Measurements from ENCODE around the gene SERPINB7.

Gene SERPINB7

GRCh38 chr18:63850020-63850419, 74.8 kb downstream of the SERPINB7 start:
- peak; percentile 45 for DNase-seq

- no peak for DNase-seq
Observed at GRCh38 chr18:63850636-63851035, 75.4 kb downstream of the SERPINB7 start.
